HEK293T (cell line): ENCODE measurements around the gene UNC13C.

Experiments used
- ARNT ChIP-seq: fragments of 450-650 bp; IDR thresholded peaks from 2 replicates; pipeline ENCODE4 v1.6.1; 2017; ENCODE audit warnings: mild to moderate bottlenecking
- BHLHE40 ChIP-seq: fragments of 450-650 bp; IDR thresholded peaks from 2 replicates; pipeline ENCODE4 v1.6.1; 2016; ENCODE audit warnings: mild to moderate bottlenecking, moderate library complexity, borderline replicate concordance
- CTBP1 ChIP-seq: fragments of 450-650 bp; IDR thresholded peaks from 2 replicates; pipeline ENCODE4 v1.6.1; 2016; ENCODE audit warnings: borderline replicate concordance
- ELF4 ChIP-seq: fragments of 450-650 bp; IDR thresholded peaks from 2 replicates; pipeline ENCODE4 v1.6.1; 2017; ENCODE audit warnings: antibody characterized with exemption
- FOXA1 ChIP-seq: fragments of 450-650 bp; IDR thresholded peaks from 2 replicates; pipeline ENCODE4 v1.6.1; 2016; ENCODE audit warnings: mild to moderate bottlenecking
- FOXK2 ChIP-seq: fragments of 450-650 bp; IDR thresholded peaks from 2 replicates; pipeline ENCODE4 v1.6.1; 2016; ENCODE audit warnings: mild to moderate bottlenecking
- FOXM1 ChIP-seq: fragments of 450-650 bp; IDR thresholded peaks from 2 replicates; pipeline ENCODE4 v1.6.1; 2017; ENCODE audit warnings: mild to moderate bottlenecking, borderline replicate concordance
- HDGF ChIP-seq: fragments of 450-650 bp; IDR thresholded peaks from 2 replicates; pipeline ENCODE4 v1.6.1; 2017; ENCODE audit warnings: antibody characterized with exemption, borderline replicate concordance
- L3MBTL2 ChIP-seq: fragments of 450-650 bp; conservative IDR thresholded peaks from 2 replicates; pipeline ENCODE4 v1.6.1; 2016; ENCODE audit warnings: mild to moderate bottlenecking
- LEF1 ChIP-seq: fragments of 450-650 bp; IDR thresholded peaks from 2 replicates; pipeline ENCODE4 v1.6.1; 2017; ENCODE audit warnings: mild to moderate bottlenecking, borderline replicate concordance
- NFRKB ChIP-seq: fragments of 450-650 bp; IDR thresholded peaks from 2 replicates; pipeline ENCODE4 v1.6.1; 2016; ENCODE audit warnings: mild to moderate bottlenecking, moderate library complexity
- SUZ12 ChIP-seq: fragments of 450-650 bp; IDR thresholded peaks from 2 replicates; pipeline ENCODE4 v1.6.1; 2016; ENCODE audit warnings: mild to moderate bottlenecking
- TARDBP ChIP-seq: fragments of 450-650 bp; IDR thresholded peaks from 2 replicates; pipeline ENCODE4 v1.6.1; 2016
- ZNF384 ChIP-seq: fragments of 450-650 bp; IDR thresholded peaks from 2 replicates; pipeline ENCODE4 v1.6.1; 2016

GRCh38 chr15:54347082-54347827, 369.0 kb downstream of the UNC13C start:
- TF ChIP-seq TARDBP (no peak), FOXA1 (no peak), CTBP1 (no peak), SUZ12 (no peak), HDGF (no peak), ZNF384 (no peak), FOXM1 (no peak), LEF1 (no peak), BHLHE40 (no peak), L3MBTL2 (no peak), ELF4 (no peak), FOXK2 (no peak), ARNT (no peak), NFRKB (no peak)
